BJ (cell line): Measurements from ENCODE around the gene DGKD. TPM values are rescaled to one million over a fixed set of nuclear protein-coding genes. Genes with fewer than 3 reads are reported as not detected.

Experiments
- CTCF ChIA-PET: fragments of 350-600 bp; formaldehyde crosslinking; extraction: SDS; loops from one replicate; lab custom pipeline; 2021; ENCODE audit warnings: antibody characterized with exemption, inconsistent platforms; lab: Yijun Ruan, JAX
- POLR2A ChIA-PET: fragments of 300-600 bp; sonication (Branson Sonifier 250); formaldehyde crosslinking; extraction: SDS; loops from one replicate; lab custom pipeline; 2021; ENCODE audit warnings: antibody characterized with exemption; lab: Charles Lee
- DNase-seq: peaks from one replicate; pipeline ENCODE4 v3.0.0-alpha.2; 2011; ENCODE audit warnings: low read depth
- H3K27me3 ChIP-seq: 2 replicates; pipeline ENCODE4 v1.6.0; 2011; ENCODE audit warnings: low read length; ENCODE audit not compliant: control insufficient read depth, insufficient read depth
- H3K36me3 ChIP-seq: 2 replicates; pipeline ENCODE4 v1.5.1; 2011; ENCODE audit warnings: low read length; ENCODE audit not compliant: control insufficient read depth, insufficient read depth
- H3K4me3 ChIP-seq: 2 replicates; pipeline ENCODE4 v1.5.1; 2011; ENCODE audit warnings: low read depth, mild to moderate bottlenecking, control low read depth, low read length
- CTCF ChIP-seq: IDR thresholded peaks from 2 replicates; pipeline ENCODE4 v1.5.1; 2011; ENCODE audit warnings: low read depth, mild to moderate bottlenecking, control low read depth, inconsistent platforms, low read length, moderate library complexity; ENCODE audit not compliant: insufficient read depth
- polyA plus RNA-seq: library from polyadenylated mRNA; depleted of rRNA; stranded (reverse); fragments of >200 nt; gene quantifications from 2 replicates; pipeline ENCODE4 v1.2.3, GENCODE V29; 2011

Gene DGKD
- polyA plus RNA-seq, 1 experiment: 8.5 TPM

GRCh38 chr2:233412405-233412804 lies 58.1 kb downstream of the DGKD start:
- CTCF ChIA-PET: interaction anchor here (2.4 kb wide), 1 partner anchor 8 kb away, joined by 9 read pairs; no protein-coding TSS in a partner anchor
- no peaks in the 10 kb centered on the region for H3K36me3 ChIP-seq
- no peak for TF ChIP-seq CTCF

GRCh38 chr2:233413046-233413445 lies 58.8 kb downstream of the DGKD start:
- Histone ChIP-seq H3K27me3 (no peaks in the 10 kb centered on the region), H3K4me3 (no peak overlapping the region), H3K36me3 (no peaks in the 10 kb centered on the region)
- no peak for DNase-seq
- ChIA-PET POLR2A (no interaction called here), CTCF (interaction anchor here (0.6 to 2.4 kb wide), 3 partner anchors 9 to 172 kb away, joined by 3 to 9 read pairs (median 3); partner anchors contain the start of gene DGKD)
- no peak for TF ChIP-seq CTCF

More at GRCh38 chr2:233412405-233412804, 58.1 kb downstream of the DGKD start:
- no peak overlapping the region for H3K4me3 ChIP-seq
- POLR2A ChIA-PET: no interaction called here
- no peak for DNase-seq
- H3K27me3 ChIP-seq: no peaks in the 10 kb centered on the region

- Histone ChIP-seq H3K27me3 (no peaks in the 10 kb centered on the region), H3K36me3 (no peaks in the 10 kb centered on the region), H3K4me3 (no peak overlapping the region)
- TF ChIP-seq CTCF: no peak
- no peak for DNase-seq
- ChIA-PET POLR2A (no interaction called here), CTCF (interaction anchor here (0.9 to 2.4 kb wide), 3 partner anchors 9 to 60 kb away, joined by 3 to 9 read pairs (median 3); partner anchors contain the start of gene DGKD)
Observed at GRCh38 chr2:233413559-233414272, 59.4 kb downstream of the DGKD start.

- ChIA-PET POLR2A (no interaction called here), CTCF (interaction anchor here (0.9 to 2.4 kb wide), 6 partner anchors 10 to 60 kb away, joined by 3 to 9 read pairs (median 3); partner anchors contain the start of gene DGKD)
- H3K36me3 ChIP-seq: no peaks in the 10 kb centered on the region
- no peaks in the 10 kb centered on the region for H3K27me3 ChIP-seq
- H3K4me3 ChIP-seq: no peak overlapping the region
- no peak for TF ChIP-seq CTCF
- DNase-seq: no peak
Observed at GRCh38 chr2:233414273-233414654, 60.0 kb downstream of the DGKD start.

- TF ChIP-seq CTCF: no peak
- H3K4me3 ChIP-seq: no peak overlapping the region
- CTCF ChIA-PET: interaction anchor here (0.9 to 1.7 kb wide), 5 partner anchors 9 to 28 kb away, joined by 3 to 4 read pairs (median 3); no protein-coding TSS in a partner anchor
- no peak for DNase-seq
- H3K27me3 ChIP-seq: no peaks in the 10 kb centered on the region
- POLR2A ChIA-PET: no interaction called here
- H3K36me3 ChIP-seq: no peaks in the 10 kb centered on the region
Observed at GRCh38 chr2:233414777-233415570, 60.7 kb downstream of the DGKD start.
